Suppressor macrophage treated with lipopolysaccharide for 4 hours (primary cell): ENCODE results near the gene SLC16A3.

Experiments used
- DNase-seq: peaks from one replicate; pipeline ENCODE4 v3.0.0-alpha.2; 2020

The SLC16A3 gene

GRCh38 chr17:82224666-82225065 is 4.2 kb upstream of the SLC16A3 start:
- no peak for DNase-seq

- no peak for DNase-seq
Observed at GRCh38 chr17:82225368-82226029, 3.3 kb upstream of the SLC16A3 start.

GRCh38 chr17:82226146-82226808 is 2.6 kb upstream of the SLC16A3 start:
- DNase-seq, result no peak

- DNase-seq, result no peak
Observed at GRCh38 chr17:82226809-82227628, 1.8 kb upstream of the SLC16A3 start.

- no peak for DNase-seq
Observed at GRCh38 chr17:82227629-82228277, 1.1 kb upstream of the SLC16A3 start.

GRCh38 chr17:82228278-82228841 is 482 bp upstream of the SLC16A3 start:
- DNase-seq, result peak; percentile 50

- no peak for DNase-seq
Observed at GRCh38 chr17:82229698-82230608, 1.1 kb downstream of the SLC16A3 start.

- peak; percentile 93 for DNase-seq
Observed at GRCh38 chr17:82230609-82231311, 1.9 kb downstream of the SLC16A3 start.

GRCh38 chr17:82231312-82231561 is 2.4 kb downstream of the SLC16A3 start:
- no peak for DNase-seq

- peak; percentile 89 for DNase-seq
Observed at GRCh38 chr17:82231562-82232321, 2.9 kb downstream of the SLC16A3 start.

- no peak for DNase-seq
Observed at GRCh38 chr17:82232322-82232820, 3.5 kb downstream of the SLC16A3 start.

- DNase-seq, result no peak
Observed at GRCh38 chr17:82232876-82233785, 4.3 kb downstream of the SLC16A3 start.

GRCh38 chr17:82234211-82235055 is 5.6 kb downstream of the SLC16A3 start:
- no peak for DNase-seq

- no peak for DNase-seq
Observed at GRCh38 chr17:82235056-82235774, 6.4 kb downstream of the SLC16A3 start.

- peak; percentile 49 for DNase-seq
Observed at GRCh38 chr17:82235775-82236141, 6.9 kb downstream of the SLC16A3 start.

- peak; percentile 64 for DNase-seq
Observed at GRCh38 chr17:82236142-82236971, 7.5 kb downstream of the SLC16A3 start.
